SK-N-SH treated with all-trans-retinoic acid at 6 μM for 48 hours (cell line): ENCODE results near the gene MTA3.

Source experiments
- ATAC-seq: fragments of 200-7000 bp; cut with Tn5 transposase; 3 replicates; pipeline ENCODE4 v1.9.1; 2020; ENCODE audit warnings: mild to moderate bottlenecking, moderate library complexity
- ARNTL ChIP-seq: fragments of 450-650 bp; formaldehyde crosslinking; IDR thresholded peaks from 2 replicates; pipeline ENCODE4 v1.5.0; 2020; ENCODE audit warnings: low read depth, mild to moderate bottlenecking, moderate library complexity, borderline replicate concordance
- BACH2 ChIP-seq: fragments of 250-450 bp; sonication (Bioruptor Pico); IDR thresholded peaks from 2 replicates; pipeline ENCODE4 v1.9.0; 2021; ENCODE audit warnings: mild to moderate bottlenecking, borderline replicate concordance
- CSDC2 ChIP-seq: fragments of 250-450 bp; sonication (Bioruptor Pico); IDR thresholded peaks from 2 replicates; pipeline ENCODE4 v1.5.0; 2020; ENCODE audit warnings: mild to moderate bottlenecking, moderate library complexity
- ESRRG ChIP-seq: fragments of 250-450 bp; sonication (Bioruptor Pico); IDR thresholded peaks from 2 replicates; pipeline ENCODE4 v1.6.1; 2021; ENCODE audit warnings: mild to moderate bottlenecking
- GLIS3 ChIP-seq: fragments of 250-450 bp; sonication (Bioruptor Pico); IDR thresholded peaks from 2 replicates; pipeline ENCODE4 v1.5.0; 2020; ENCODE audit warnings: mild to moderate bottlenecking, moderate library complexity
- ISL1 ChIP-seq: fragments of 250-450 bp; sonication (Bioruptor Pico); IDR thresholded peaks from 2 replicates; pipeline ENCODE4 v2.1.2; 2022; ENCODE audit warnings: mild to moderate bottlenecking, moderate library complexity
- OSR1 ChIP-seq: fragments of 250-450 bp; sonication (Bioruptor Pico); IDR thresholded peaks from 2 replicates; pipeline ENCODE4 v1.8.0; 2022; ENCODE audit warnings: moderate library complexity, mild to moderate bottlenecking, inconsistent platforms
- PPARA ChIP-seq: fragments of 250-450 bp; sonication (Bioruptor Pico); IDR thresholded peaks from 2 replicates; pipeline ENCODE4 v1.5.0; 2020; ENCODE audit warnings: mild to moderate bottlenecking, borderline replicate concordance
- RARB ChIP-seq: fragments of 250-450 bp; sonication (Bioruptor Pico); IDR thresholded peaks from 2 replicates; pipeline ENCODE4 v1.8.0; 2021; ENCODE audit warnings: mild to moderate bottlenecking, moderate library complexity
- TCF4 ChIP-seq: fragments of 250-450 bp; sonication (Bioruptor Pico); IDR thresholded peaks from 2 replicates; pipeline ENCODE4 v1.8.0; 2021; ENCODE audit warnings: mild to moderate bottlenecking, moderate library complexity, borderline replicate concordance
- TOX ChIP-seq: fragments of 250-450 bp; sonication (Bioruptor Pico); IDR thresholded peaks from 2 replicates; pipeline ENCODE4 v1.8.0; 2021; ENCODE audit warnings: mild to moderate bottlenecking, moderate library complexity, borderline replicate concordance
- ZC3H10 ChIP-seq: fragments of 250-450 bp; sonication (Bioruptor Pico); IDR thresholded peaks from 2 replicates; pipeline ENCODE4 v1.5.1; 2021; ENCODE audit warnings: mild to moderate bottlenecking, moderate library complexity
- ZFP3 ChIP-seq: fragments of 250-450 bp; sonication (Bioruptor Pico); IDR thresholded peaks from 2 replicates; pipeline ENCODE4 v1.5.0; 2020; ENCODE audit warnings: mild to moderate bottlenecking, moderate library complexity
- ZFP30 ChIP-seq: fragments of 450-650 bp; formaldehyde crosslinking; IDR thresholded peaks from 2 replicates; pipeline ENCODE4 v1.5.0; 2022; ENCODE audit warnings: mild to moderate bottlenecking, moderate library complexity
- ZNF565 ChIP-seq: fragments of 450-650 bp; formaldehyde crosslinking; conservative IDR thresholded peaks from 2 replicates; pipeline ENCODE4 v1.5.0; 2020; ENCODE audit warnings: low read depth, mild to moderate bottlenecking, moderate library complexity
- ZNF70 ChIP-seq: fragments of 450-650 bp; formaldehyde crosslinking; IDR thresholded peaks from 2 replicates; pipeline ENCODE4 v1.5.0; 2020; ENCODE audit warnings: mild to moderate bottlenecking, moderate library complexity
- ZNF8 ChIP-seq: fragments of 450-650 bp; formaldehyde crosslinking; IDR thresholded peaks from 2 replicates; pipeline ENCODE4 v1.5.0; 2020; ENCODE audit warnings: mild to moderate bottlenecking, moderate library complexity
- TF ChIP-seq, protein P1 (sequence below): fragments of 250-450 bp; sonication (Bioruptor Pico); IDR thresholded peaks from 2 replicates; pipeline ENCODE4 v1.5.0; 2020; ENCODE audit warnings: mild to moderate bottlenecking, moderate library complexity
- TF ChIP-seq, protein P2 (sequence below): fragments of 250-450 bp; sonication (Bioruptor Pico); IDR thresholded peaks from 2 replicates; pipeline ENCODE4 v1.5.1; 2020; ENCODE audit warnings: low read depth, mild to moderate bottlenecking, moderate library complexity
- TF ChIP-seq, protein P3 (sequence below): fragments of 250-450 bp; sonication (Bioruptor Pico); IDR thresholded peaks from 2 replicates; pipeline ENCODE4 v1.8.0; 2020; ENCODE audit warnings: mild to moderate bottlenecking, moderate library complexity, borderline replicate concordance
- TF ChIP-seq, protein P4 (sequence below): fragments of 250-450 bp; sonication (Bioruptor Pico); IDR thresholded peaks from 2 replicates; pipeline ENCODE4 v1.5.1; 2021; ENCODE audit warnings: mild to moderate bottlenecking, moderate library complexity
- TF ChIP-seq, protein P5 (sequence below): fragments of 250-450 bp; sonication (Bioruptor Pico); IDR thresholded peaks from 2 replicates; pipeline ENCODE4 v1.8.0; 2021; ENCODE audit warnings: low read depth, mild to moderate bottlenecking, moderate library complexity, borderline replicate concordance

MTA3 gene

DNA sequence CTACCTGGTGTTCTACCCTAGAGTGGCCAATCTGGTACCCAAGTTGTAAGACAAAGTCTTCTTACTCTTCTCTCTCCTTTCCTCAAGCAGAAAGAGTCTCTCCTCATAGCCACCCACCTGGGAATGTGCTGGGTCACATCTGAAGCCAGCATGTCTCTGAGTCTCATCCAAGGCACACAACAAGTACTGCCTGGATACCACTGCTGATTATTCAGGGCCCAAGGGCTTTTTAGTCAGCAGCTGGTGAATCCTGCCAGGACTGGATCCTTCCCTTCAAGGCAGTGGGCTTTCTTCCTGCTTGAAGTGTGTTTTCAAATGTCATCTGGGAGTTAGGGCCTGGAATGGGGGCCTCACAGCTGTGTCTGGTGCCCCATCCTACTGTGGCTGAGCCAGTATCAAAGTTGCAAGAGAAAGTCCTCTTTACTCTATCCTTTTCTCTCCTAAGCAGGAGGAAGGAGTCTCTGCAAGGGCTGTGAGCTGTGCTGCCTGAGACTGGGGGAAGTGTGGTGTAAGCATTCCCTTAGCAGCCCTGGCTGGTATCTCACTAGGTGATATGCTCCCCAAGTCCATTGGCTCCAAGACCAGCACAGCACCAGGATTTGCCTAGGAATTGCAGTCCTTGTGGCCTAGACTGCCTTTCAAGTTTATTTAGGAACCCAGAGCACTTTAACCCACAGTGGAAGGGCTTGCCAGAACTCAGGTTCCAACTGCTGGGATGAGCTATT lies 168.3 kb downstream of the MTA3 start:
- no peak for ATAC-seq
- TF ChIP-seq GLIS3 (CRISPR knock-in tag), result no peak
- TF ChIP-seq TOX (CRISPR knock-in tag), result no peak
- no peak for TF ChIP-seq ZC3H10 (CRISPR knock-in tag)
- TF ChIP-seq, protein P1, sequence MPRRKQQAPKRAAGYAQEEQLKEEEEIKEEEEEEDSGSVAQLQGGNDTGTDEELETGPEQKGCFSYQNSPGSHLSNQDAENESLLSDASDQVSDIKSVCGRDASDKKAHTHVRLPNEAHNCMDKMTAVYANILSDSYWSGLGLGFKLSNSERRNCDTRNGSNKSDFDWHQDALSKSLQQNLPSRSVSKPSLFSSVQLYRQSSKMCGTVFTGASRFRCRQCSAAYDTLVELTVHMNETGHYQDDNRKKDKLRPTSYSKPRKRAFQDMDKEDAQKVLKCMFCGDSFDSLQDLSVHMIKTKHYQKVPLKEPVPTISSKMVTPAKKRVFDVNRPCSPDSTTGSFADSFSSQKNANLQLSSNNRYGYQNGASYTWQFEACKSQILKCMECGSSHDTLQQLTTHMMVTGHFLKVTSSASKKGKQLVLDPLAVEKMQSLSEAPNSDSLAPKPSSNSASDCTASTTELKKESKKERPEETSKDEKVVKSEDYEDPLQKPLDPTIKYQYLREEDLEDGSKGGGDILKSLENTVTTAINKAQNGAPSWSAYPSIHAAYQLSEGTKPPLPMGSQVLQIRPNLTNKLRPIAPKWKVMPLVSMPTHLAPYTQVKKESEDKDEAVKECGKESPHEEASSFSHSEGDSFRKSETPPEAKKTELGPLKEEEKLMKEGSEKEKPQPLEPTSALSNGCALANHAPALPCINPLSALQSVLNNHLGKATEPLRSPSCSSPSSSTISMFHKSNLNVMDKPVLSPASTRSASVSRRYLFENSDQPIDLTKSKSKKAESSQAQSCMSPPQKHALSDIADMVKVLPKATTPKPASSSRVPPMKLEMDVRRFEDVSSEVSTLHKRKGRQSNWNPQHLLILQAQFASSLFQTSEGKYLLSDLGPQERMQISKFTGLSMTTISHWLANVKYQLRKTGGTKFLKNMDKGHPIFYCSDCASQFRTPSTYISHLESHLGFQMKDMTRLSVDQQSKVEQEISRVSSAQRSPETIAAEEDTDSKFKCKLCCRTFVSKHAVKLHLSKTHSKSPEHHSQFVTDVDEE, result no peak
- no peak for TF ChIP-seq ZNF70 (CRISPR knock-in tag)
- TF ChIP-seq, protein P2, sequence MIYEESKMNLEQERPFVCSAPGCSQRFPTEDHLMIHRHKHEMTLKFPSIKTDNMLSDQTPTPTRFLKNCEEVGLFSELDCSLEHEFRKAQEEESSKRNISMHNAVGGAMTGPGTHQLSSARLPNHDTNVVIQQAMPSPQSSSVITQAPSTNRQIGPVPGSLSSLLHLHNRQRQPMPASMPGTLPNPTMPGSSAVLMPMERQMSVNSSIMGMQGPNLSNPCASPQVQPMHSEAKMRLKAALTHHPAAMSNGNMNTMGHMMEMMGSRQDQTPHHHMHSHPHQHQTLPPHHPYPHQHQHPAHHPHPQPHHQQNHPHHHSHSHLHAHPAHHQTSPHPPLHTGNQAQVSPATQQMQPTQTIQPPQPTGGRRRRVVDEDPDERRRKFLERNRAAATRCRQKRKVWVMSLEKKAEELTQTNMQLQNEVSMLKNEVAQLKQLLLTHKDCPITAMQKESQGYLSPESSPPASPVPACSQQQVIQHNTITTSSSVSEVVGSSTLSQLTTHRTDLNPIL (CRISPR knock-in tag), result no peak
- no peak for TF ChIP-seq ZNF8 (CRISPR knock-in tag)
- TF ChIP-seq OSR1 (CRISPR knock-in tag), result no peak
- no peak for TF ChIP-seq RARB (CRISPR knock-in tag)
- TF ChIP-seq ZFP30 (CRISPR knock-in tag), result no peak
- TF ChIP-seq ZNF565 (CRISPR knock-in tag), result no peak
- TF ChIP-seq, protein P3, sequence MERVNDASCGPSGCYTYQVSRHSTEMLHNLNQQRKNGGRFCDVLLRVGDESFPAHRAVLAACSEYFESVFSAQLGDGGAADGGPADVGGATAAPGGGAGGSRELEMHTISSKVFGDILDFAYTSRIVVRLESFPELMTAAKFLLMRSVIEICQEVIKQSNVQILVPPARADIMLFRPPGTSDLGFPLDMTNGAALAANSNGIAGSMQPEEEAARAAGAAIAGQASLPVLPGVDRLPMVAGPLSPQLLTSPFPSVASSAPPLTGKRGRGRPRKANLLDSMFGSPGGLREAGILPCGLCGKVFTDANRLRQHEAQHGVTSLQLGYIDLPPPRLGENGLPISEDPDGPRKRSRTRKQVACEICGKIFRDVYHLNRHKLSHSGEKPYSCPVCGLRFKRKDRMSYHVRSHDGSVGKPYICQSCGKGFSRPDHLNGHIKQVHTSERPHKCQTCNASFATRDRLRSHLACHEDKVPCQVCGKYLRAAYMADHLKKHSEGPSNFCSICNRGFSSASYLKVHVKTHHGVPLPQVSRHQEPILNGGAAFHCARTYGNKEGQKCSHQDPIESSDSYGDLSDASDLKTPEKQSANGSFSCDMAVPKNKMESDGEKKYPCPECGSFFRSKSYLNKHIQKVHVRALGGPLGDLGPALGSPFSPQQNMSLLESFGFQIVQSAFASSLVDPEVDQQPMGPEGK (CRISPR knock-in tag), result no peak
- TF ChIP-seq ARNTL (CRISPR knock-in tag), result no peak
- TF ChIP-seq, protein P4, sequence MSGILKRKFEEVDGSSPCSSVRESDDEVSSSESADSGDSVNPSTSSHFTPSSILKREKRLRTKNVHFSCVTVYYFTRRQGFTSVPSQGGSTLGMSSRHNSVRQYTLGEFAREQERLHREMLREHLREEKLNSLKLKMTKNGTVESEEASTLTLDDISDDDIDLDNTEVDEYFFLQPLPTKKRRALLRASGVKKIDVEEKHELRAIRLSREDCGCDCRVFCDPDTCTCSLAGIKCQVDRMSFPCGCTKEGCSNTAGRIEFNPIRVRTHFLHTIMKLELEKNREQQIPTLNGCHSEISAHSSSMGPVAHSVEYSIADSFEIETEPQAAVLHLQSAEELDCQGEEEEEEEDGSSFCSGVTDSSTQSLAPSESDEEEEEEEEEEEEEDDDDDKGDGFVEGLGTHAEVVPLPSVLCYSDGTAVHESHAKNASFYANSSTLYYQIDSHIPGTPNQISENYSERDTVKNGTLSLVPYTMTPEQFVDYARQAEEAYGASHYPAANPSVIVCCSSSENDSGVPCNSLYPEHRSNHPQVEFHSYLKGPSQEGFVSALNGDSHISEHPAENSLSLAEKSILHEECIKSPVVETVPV (CRISPR knock-in tag), result no peak
- no peak for TF ChIP-seq CSDC2 (CRISPR knock-in tag)
- TF ChIP-seq ESRRG (CRISPR knock-in tag), result no peak
- TF ChIP-seq, all 23 proteins: peak for 0

DNA sequence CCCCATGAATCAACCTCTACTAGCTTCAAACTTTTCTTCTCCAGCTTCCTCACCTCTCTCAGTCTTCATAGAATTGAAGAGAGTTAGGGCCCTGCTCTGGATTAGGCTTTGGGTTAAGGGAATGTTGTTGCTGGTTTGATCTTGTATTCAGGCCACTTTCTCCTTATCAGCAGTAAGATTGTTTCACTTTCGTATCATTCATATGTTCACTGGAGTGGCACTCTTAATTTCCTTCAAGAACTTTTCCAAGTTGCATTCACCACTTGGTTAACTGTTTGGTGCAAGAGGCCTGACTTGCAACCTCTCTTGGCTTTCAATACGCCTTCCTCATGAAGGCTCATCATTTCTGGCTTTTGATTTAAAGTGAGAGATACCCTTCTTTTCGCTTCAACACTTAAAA lies 172.7 kb downstream of the MTA3 start:
- no peak for ATAC-seq
- no peak for TF ChIP-seq ISL1 (CRISPR knock-in tag)
- TF ChIP-seq, protein P5, sequence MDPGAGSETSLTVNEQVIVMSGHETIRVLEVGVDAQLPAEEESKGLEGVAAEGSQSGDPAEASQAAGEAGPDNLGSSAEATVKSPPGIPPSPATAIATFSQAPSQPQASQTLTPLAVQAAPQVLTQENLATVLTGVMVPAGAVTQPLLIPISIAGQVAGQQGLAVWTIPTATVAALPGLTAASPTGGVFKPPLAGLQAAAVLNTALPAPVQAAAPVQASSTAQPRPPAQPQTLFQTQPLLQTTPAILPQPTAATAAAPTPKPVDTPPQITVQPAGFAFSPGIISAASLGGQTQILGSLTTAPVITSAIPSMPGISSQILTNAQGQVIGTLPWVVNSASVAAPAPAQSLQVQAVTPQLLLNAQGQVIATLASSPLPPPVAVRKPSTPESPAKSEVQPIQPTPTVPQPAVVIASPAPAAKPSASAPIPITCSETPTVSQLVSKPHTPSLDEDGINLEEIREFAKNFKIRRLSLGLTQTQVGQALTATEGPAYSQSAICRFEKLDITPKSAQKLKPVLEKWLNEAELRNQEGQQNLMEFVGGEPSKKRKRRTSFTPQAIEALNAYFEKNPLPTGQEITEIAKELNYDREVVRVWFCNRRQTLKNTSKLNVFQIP (CRISPR knock-in tag), result no peak
- TF ChIP-seq ZNF8 (CRISPR knock-in tag), result no peak
- no peak for TF ChIP-seq ZNF565 (CRISPR knock-in tag)
- TF ChIP-seq ZNF70 (CRISPR knock-in tag), result no peak
- no peak for TF ChIP-seq ESRRG (CRISPR knock-in tag)
- no peak for TF ChIP-seq ZFP30 (CRISPR knock-in tag)
- TF ChIP-seq BACH2 (CRISPR knock-in tag), result no peak
- no peak for TF ChIP-seq ZFP3 (CRISPR knock-in tag)
- TF ChIP-seq OSR1 (CRISPR knock-in tag), result no peak
- no peak for TF ChIP-seq PPARA (CRISPR knock-in tag)
- no peak for TF ChIP-seq TCF4 (CRISPR knock-in tag)
- no peak for TF ChIP-seq GLIS3 (CRISPR knock-in tag)
- no peak for TF ChIP-seq TOX (CRISPR knock-in tag)
